ENCODE measurements around the gene TPX2.

DNA sequence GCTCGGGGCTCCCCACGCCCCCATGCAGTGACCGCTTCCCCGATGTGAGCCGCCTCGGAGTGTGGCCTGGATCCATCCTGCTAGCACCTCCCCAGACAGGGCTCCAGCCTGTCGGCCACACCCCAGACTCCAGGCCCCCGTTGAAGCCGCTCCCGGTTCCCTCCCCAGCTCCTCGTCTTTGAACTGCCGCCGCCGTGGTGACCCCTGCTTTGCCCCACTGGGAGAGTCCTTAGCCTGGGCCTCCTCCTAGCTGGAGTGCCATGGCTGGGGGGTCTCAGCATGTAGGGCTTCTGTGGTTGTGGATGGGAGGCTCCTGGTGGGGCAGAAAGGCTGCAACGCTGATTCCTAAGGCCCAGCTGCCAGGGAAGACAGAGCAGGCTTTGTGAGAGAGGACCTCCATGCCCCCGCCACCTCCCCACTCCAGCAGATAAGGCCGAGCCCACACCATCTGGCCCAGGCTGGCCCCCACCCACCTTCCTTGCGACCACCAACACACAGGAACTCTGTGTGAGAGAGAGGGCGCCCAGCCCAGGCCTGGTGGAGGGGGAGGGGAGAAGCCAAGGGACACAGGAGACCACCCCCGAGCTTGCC, 94.9 kb downstream of the TPX2 start:
- TF ChIP-seq, protein P1, sequence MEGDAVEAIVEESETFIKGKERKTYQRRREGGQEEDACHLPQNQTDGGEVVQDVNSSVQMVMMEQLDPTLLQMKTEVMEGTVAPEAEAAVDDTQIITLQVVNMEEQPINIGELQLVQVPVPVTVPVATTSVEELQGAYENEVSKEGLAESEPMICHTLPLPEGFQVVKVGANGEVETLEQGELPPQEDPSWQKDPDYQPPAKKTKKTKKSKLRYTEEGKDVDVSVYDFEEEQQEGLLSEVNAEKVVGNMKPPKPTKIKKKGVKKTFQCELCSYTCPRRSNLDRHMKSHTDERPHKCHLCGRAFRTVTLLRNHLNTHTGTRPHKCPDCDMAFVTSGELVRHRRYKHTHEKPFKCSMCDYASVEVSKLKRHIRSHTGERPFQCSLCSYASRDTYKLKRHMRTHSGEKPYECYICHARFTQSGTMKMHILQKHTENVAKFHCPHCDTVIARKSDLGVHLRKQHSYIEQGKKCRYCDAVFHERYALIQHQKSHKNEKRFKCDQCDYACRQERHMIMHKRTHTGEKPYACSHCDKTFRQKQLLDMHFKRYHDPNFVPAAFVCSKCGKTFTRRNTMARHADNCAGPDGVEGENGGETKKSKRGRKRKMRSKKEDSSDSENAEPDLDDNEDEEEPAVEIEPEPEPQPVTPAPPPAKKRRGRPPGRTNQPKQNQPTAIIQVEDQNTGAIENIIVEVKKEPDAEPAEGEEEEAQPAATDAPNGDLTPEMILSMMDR (IDR thresholded peaks at IDR 0.05), result no peak
- no peak for TF ChIP-seq POLR2A (IDR thresholded peaks at IDR 0.05)

Data from lower leg skin (tissue), 3 donors.